NCI-H146 (cell line): ENCODE data around the gene CLN5.
A peak's percentile ranks its signal among the peaks of the same experiment; 100 is the strongest.

Source experiments
- DNase-seq: peaks from one replicate; lab custom pipeline; 2025; lab: John Stamatoyannopoulos, UW

The CLN5 gene

GRCh38 chr13:77016888-77017623 lies 25.2 kb downstream of the CLN5 start:
- DNase-seq, result no peak

DNA sequence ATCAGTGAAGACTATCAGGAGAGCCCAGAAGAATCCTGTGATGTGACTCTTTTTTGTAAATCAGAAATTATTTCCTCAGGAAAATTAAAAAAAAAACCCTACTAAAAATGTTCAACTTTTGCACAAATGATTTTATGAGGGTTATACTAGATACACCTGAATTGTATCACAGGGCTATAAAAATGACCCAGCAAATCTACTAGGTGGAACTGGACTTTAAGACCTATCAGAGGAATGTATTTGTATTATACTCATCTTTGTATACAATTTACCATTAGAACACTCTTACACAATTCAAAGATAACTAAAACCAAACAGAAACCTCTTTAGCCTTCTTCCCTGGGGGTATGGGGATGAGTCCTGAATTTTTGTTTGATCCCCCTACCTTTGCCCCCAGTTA lies 27.9 kb downstream of the CLN5 start:
- DNase-seq, result no peak

- no peak for DNase-seq
These were observed 30.5 kb downstream of the CLN5 start for GRCh38 chr13:77022341-77022740.

GRCh38 chr13:77026255-77026860 lies 34.5 kb downstream of the CLN5 start:
- DNase-seq, result peak; percentile 90

GRCh38 chr13:77026861-77027621 lies 35.2 kb downstream of the CLN5 start, which contains the start of gene FBXL3:
TSS of gene FBXL3 (minus strand) at chr13:77027159. CDS start at chr13:77021860, 5,299 bp downstream.
- DNase-seq, result peak; percentile 88

GRCh38 chr13:77028202-77028601 lies 36.3 kb downstream of the CLN5 start:
- DNase-seq, result no peak

DNA sequence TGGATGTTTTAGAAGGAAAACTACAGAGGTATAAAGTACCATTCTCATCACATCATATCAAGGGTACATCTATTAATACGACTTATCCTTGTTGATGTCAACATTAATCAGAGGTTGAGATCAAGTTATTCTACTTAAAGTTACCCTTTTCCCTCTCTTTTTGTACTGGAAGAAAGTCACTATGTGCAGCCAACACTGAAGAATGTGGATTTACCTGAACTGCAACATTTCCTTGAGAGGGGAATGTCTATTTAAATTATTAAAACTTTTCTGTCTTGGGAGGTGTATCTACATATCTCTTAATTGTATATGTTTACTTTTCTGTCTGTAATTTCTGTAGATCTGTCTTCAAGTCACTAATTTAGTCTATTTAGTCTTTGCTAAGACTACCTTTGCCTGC lies 37.6 kb downstream of the CLN5 start:
- no peak for DNase-seq

DNA sequence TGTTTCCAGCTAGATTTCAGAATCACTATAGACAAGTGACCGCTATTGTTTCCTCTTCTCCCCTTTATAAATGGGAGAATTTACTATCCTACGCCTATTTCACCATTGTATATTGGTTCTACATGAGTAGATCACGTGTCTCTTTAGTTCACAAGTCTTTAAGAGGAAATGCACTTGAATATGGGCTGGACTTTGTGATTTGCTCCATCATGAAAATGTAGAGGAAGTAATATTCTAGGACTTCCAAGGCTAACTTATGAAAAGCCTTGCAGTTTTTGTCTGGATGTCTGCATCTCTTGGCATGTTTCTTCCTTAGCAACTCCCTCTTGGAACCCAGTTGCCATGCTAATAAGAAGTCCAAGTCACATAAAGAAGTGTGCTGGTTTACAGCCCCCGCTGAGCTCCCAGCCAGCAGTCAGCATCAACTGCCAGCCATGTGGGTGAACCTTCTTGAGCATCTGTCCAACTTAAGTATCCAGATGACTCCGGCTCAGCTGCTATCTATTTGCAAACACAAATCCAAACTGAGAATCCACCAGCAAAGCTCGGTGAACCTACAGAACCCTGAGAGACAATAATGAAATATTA lies 39.9 kb downstream of the CLN5 start:
- no peak for DNase-seq

DNA sequence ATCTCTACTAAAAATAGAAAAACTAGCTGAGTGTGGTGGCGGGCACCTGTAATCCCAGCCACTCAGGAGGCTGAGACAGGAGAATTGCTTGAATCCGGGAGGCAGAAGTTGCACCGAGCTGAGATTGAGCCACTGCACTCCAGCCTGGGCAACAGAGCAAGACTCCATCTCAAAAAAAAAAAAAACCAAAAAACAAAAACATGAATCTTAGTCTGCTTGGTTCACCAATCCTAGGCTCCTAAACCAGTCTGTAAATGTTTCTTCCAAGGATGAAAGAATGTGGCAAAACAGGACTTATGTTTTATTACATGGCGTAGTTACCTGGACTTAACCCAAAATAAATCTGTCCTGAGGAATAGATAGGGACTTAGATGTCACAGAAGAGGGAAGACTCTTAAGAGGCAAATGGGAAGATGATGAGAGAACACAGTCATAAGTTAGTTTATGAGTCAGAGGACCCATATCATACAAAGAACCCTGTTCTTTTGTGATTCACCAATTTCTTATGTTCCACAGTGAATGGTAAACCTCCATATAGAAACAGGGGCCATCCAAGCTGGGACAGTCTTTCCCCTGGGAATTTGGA lies 41.9 kb downstream of the CLN5 start:
- DNase-seq, result no peak

DNA sequence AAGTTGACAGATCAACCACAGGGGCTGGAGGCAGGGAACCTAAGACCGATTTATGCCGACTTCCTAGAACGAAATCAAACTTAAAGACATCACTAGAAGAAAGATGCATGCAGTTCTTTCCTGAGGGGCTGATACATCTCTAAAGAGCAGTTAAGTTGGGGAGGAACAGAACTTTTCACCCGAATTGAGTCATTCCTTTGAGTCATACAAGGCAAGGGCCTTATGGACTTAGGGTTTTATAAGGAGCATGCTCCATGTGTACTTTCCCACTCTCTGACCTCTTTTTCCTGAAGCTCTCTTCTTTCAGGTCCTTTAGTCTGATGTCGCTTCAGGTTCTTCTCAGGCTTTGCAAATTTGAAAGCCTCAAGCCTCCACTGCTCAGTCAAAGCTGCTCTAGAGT lies 43.0 kb downstream of the CLN5 start:
- no peak for DNase-seq

DNA sequence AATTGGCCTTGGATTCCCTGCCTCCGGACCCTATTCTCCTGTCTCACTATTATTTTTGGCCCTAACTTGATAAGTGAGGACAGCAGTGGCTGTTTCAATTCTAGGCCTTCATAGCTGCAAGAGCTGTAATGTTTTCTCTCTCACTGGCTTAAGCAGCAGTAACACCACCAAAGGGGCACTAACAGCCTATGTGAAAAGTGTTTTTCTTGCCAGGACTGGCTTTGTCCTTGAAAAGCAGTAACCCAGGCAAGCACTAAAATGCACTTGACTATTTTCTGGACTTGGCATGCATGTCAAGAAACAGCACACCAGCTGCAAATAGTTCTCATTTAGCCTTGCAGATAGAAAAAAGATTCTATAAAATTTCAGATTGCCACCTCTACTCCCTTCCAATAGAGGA lies 44.4 kb downstream of the CLN5 start:
- no peak for DNase-seq

GRCh38 chr13:77038907-77039480 lies 47.1 kb downstream of the CLN5 start:
- DNase-seq, result no peak

- peak; percentile 5 for DNase-seq
These were observed 48.2 kb downstream of the CLN5 start for GRCh38 chr13:77040076-77040475.

DNA sequence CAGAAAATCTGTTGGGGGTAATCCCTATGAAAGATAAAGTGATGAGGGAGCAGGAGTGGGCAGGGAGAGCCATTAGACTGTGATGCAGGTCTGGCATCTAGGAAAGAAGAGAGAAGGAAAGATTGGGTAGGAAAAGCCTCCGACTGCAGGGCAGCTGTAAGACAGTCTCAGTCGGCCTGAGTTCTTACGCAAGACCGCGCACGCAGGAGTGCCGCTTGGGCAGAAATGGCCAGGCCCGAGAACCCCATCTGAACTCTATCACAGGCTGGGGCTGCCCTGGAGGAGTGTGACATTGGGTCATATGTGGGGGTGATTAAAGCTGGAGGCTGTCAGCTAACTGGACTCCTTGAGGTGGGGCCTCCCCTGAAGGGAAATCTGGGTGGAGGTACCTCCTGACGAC lies 49.0 kb downstream of the CLN5 start:
- no peak for DNase-seq

DNA sequence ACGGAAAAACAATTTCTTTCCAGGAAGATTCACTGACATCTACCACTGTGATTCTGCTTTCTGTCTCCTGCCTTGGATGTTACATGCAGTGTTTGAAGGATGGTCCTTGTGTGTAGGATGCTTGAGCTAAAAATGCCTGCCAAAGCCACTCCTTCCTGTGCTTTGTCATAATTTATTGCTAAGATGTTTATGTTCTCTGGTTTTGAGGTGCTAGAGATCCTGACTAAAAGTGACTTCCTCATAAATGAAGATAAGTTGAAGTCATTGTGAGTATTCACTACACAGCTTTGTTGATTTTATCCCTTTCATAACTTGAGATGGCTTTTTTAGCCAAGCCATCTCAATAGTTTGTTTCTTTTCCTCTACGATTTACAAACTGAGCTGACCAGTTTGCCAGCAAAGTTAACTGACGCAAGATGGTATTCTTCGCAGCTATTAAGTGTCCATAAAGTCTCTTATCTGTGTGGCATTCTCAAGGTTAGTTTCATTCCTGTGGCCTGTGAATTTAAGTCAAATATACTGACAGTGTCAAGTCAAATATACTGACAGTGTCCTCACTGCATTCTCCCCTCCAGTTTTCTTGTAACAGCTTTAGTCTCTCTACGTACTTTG lies 50.8 kb downstream of the CLN5 start:
- DNase-seq, result no peak

- DNase-seq, result no peak
These were observed 55.9 kb downstream of the CLN5 start for GRCh38 chr13:77047649-77048343.

GRCh38 chr13:77048681-77049080 lies 56.8 kb downstream of the CLN5 start:
- DNase-seq, result no peak

DNA sequence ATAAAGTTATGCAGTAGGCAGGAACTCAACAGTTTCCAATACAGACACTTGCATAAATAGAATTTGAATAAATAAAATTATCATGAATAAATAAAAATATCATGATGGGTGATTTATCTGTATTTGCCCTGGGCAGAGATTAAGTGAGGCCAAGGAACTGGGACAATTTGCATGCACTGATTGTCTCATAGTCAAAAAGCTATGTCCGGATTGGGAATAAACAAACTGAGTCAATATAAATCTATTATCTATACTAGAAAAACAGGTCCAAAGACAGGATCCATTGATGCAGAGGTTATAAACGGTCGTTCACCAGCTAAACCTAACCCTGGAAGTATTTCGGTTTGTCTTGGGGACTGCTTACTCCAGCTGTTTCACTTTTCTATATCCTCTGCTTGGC lies 61.3 kb downstream of the CLN5 start:
- no peak for DNase-seq
